Left renal cortex interstitium (tissue), 4 donors: Measurements from ENCODE around the gene KLHL3. TPM values are rescaled to one million over a fixed set of nuclear protein-coding genes. Genes with fewer than 3 reads are reported as not detected.
"Not testable (repeated sequence)": the region's sequence is repeated elsewhere in the genome, so short reads cannot be mapped to it uniquely, and the experiment has no call there.

Source experiments
- DNase-seq, 4 donors: peaks; one replicate each; pipeline ENCODE4 v3.0.0-alpha.2; 2013; ENCODE audit warnings: low read depth in 4 of 4, low spot score in 2 of 4, missing footprints in 1 of 4
- polyA plus RNA-seq, 4 donors: library from polyadenylated mRNA; unstranded; fragments of 120-200 nt; gene quantifications; one replicate each; pipeline ENCODE4 v1.2.1, GENCODE V29; 2013; ENCODE audit not compliant: insufficient read length in 4 of 4

Gene KLHL3, protein sequence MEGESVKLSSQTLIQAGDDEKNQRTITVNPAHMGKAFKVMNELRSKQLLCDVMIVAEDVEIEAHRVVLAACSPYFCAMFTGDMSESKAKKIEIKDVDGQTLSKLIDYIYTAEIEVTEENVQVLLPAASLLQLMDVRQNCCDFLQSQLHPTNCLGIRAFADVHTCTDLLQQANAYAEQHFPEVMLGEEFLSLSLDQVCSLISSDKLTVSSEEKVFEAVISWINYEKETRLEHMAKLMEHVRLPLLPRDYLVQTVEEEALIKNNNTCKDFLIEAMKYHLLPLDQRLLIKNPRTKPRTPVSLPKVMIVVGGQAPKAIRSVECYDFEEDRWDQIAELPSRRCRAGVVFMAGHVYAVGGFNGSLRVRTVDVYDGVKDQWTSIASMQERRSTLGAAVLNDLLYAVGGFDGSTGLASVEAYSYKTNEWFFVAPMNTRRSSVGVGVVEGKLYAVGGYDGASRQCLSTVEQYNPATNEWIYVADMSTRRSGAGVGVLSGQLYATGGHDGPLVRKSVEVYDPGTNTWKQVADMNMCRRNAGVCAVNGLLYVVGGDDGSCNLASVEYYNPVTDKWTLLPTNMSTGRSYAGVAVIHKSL
- polyA plus RNA-seq: 10 to 100 TPM; 13.0 to 24.8 (median 19.8) TPM

DNA sequence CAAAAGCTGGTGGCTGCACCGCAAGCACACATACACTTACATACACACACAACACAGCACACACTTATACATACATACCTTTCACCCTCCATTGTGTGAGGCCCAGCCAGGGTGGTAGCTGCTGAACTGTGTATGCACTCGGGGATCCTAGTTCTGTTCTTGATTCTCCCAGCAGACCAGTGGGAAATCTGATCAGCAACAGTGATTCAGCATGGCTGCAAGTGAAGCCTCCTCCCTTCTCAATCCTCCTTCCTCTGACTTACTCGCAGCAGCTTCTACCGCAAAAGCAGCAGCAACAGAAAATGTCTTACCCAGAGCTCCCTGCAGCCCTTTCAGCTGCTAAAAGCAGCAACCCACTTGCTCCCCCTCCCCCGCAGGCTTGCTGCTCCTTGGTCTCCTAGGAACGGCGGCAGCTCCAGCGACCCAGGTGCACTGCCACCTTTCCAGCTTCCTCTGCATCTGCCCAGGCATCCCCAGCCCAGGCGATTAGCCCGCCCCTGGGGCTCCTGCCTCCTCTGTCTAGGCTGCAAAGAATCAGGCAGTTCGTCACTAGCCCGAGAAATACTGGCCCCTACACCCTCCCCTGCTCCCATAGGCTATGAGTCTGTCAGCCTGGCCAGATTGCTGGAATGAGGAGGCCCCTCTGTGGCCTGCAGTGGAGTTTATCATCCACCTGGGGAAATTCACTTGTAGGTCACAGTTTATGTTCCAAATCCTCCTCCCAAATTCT lies at the start of gene KLHL3:
Gene KLHL3, minus strand, starts transcription at position 535 of the 730 bp plus-strand sequence. Its CDS starts 443 bp downstream, at position 92.
- peak in 2 of 4 donors; percentile 32 to 55 for DNase-seq

DNA sequence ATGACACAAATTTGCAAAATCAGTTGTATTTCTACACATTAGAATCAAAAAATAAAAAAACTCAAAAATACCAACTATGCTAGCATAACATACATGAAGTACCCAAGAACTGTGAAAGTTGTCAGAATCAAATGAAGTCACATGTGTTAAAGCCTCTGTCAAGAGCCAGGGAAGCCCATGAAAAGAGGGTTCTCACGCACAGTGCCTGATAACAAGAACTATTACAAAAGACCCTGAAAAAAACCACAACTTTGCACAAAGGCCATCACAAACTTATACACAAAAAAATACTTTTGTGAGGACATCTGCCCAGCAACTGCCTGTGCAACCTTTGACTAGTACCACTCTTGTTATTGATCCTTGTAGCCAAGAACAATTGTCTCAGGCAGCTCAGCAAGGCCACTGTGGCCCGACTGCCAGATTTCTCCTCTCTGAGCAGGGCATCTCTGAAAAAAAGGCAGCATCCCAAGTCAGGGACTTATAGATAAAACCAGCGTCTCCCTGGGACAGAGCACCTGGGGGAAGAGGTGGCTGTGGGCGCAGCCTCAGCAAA lies 47.2 kb upstream of the KLHL3 start:
- no peak for DNase-seq

DNA sequence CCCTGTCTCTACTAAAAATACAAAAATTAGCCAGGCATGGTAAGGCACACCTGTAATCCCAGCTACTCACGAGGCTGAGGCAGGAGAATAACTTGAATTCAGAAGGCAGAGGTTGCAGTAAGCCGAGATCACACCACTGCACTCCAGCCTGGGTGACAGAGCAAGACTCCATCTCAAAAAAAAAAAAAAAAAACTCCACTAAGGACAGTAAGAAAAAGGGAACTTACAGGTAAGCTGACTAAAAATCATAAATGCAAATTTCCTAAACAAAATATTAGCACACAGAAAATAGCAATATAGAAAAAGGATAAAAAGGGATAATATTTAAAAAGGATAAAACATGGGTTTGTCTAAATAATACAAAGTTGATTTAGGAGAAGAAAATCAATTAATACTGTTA lies 46.2 kb upstream of the KLHL3 start:
- DNase-seq: no peak

DNA sequence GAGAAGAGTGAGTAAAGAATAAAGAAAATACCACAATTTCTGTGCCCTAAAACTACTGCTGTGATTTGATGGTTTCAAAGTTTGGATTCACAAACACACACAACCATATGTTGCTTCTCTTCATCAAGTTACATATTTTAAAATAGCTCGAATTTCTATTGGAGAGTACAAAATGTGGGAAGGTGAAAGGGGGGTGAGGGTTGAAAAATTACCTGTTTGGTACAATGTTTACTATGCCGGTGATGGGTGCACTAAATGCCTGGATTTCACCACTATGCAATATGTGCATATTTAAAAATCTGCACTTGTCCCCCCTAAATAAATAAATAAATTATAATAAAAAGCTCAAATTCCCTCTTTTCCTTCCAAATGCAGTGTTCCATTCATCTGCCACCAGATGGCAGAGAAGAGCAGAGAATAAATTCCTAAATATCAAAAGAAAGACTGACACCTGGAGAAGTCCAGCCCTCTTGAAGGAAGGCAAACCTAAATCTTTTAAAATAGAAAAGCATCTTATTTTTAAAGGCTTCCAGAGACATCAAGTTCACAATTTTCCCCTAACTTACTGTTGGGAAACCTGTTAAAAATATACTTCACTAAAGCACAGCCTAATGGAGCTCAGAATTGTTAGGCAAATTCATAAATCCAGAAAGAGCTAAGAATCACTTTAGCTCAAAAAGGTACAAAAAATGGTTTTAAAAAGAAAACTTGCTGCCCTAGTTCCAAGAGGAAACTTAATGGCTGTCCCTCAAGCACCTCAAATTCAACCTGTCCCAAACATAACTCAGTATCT lies 43.1 kb upstream of the KLHL3 start:
- DNase-seq: peak in 1 of 4 donors; percentile 53

DNA sequence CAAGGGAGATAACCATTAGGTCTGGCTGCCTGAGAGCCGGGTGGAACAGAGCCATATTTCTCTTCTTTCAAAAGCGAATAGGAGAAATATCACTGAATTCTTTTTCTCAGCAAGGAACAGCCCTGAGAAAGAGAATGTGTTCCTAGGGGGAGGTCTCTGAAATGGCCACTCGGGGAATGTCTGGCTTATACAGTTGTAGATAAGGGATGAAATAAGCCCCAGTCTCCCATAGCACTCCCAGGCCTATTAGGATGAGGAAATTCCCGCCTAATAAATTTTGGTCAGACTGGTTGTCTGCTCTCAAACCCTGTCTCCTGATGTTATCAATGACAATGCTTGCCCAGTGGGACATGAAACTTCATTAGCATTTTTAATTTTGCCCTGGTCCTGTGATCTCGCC lies 32.0 kb upstream of the KLHL3 start:
- not testable (repeated sequence) for DNase-seq

DNA sequence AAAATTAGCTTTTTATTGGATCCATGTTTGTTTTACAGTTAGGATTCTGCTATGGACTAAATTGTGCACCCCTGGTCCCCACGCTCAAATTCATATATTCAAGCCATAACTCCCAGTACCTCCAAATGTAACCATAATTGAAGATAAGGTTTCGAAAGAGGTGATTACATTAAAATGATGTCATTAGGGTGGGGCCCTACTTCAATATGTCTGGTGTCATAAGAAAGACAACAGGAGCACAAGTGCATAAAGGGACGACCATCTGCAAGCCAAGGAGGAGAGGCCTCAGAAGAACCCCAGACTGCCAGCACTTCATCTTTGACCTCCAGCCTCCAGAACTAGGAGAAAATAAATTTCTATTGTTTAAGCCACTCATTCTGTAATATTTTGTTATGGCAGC lies 25.7 kb upstream of the KLHL3 start:
- DNase-seq: no peak

DNA sequence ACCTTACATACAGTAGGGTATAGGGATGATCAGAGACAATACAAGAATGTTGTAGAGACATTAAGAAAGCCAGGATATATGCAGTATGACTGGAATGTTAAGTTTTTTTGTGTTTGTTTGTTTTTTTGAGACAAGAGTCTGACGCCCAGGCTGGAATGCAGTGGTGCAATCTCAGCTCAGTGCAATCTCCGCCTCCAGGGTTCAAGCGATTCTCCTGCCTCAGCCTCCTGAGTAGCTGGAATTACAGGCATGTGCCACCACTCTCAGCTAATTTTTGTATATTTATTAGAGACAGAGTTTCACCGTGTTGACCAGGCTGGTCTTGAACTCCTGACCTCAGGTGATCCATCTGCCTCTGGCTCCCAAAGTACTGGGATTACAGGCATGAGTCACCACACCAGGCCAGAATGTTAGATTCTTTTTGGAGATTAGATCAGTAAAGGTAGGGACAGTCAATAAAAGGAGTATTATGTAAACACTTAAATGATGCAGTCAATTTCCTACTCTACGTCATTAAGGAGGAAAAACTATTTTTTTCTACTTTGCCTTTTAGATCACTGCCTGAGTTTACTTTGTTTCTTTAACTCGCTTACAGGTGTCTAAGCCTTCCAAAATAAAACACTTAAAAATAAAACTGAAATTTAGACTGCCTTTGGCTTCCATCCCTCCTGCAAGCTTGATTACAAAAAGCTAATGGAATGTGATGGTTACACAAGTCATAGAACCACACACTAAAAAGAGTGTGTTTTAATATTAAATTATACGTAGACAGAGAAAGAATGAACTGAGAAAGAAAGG lies 25.0 kb upstream of the KLHL3 start:
- DNase-seq: no peak

DNA sequence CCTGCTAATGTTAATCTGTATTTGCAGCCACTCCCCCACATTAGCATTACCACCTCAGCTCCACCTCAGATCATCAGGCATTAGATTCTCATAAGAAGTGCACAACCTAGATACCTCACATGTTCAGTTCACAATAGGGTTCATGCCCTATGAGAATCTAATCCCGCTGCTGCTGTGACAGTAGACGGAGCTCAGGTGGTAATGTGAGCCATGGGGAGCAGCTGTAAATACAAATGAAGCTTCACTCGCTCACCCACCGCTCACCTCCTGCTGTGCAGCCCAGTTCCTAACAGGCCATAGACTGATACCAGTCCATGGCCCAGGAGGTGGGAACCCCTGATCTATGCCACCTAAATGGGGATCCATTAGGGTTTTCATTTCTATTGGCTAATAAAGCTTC lies 24.4 kb upstream of the KLHL3 start:
- DNase-seq: no peak

DNA sequence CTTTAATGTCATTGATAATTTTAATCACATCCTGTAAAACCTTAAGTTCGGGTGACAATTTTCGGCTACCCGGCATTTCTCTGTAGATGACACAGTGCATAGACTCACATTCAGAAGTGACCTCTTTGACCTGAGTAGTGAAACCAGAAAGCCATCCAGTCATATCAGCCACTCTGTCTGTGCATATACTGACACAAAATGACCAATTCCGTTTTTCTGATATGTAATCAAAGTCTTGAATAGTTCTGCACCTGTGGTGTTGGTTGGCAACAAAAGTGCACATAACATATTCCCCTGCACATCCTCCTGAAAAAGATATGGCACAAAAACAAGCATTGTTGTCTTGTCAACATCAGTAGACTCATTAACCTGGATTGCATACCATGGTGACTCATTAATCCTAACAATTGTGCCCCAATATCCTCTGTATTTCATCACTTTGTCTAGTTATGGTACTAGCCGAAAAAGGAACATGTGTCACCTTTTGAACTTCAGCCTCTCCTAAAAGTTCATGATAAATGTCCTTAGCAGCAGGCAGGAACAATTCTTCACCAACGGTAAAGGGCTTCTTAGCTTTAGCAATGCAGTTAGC lies 22.9 kb upstream of the KLHL3 start:
- no peak for DNase-seq

DNA sequence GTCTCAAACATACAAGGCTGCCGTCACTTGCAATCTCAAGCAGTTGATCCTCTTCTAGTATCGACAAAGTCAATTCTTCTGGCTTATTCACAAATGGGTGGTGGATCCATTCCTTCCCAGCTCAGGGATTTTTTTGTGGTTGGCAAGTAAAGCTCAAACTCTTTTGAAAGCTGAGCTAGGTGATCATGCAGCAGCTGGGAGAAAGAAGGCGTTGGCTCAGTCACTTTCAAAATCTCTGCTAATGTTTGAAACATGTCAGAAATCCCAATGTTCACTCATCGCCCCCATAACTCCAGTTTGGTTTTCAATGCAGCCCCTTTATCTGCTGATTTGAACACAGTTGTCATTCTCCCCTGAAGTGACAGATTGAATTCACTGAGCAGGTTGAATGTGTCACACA lies 22.2 kb upstream of the KLHL3 start:
- no peak for DNase-seq

DNA sequence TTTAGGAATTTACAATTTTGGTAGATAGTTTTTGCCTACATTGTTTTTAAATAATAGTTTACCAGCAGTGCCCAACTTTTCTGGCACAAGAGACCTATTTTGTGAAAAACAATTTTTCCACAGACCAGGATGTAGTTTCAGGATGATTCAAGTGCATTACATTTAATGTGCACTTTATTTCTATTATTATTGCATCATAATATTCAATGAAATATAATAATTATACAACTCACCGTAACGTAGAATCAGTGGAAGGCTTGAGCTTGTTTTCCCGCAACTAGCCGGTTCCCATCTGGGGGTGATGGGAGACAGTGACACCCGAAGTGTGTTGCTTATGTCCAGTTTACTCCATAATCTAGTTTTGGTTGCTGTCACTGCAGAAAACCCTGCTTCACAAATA lies 21.7 kb upstream of the KLHL3 start:
- DNase-seq: no peak

DNA sequence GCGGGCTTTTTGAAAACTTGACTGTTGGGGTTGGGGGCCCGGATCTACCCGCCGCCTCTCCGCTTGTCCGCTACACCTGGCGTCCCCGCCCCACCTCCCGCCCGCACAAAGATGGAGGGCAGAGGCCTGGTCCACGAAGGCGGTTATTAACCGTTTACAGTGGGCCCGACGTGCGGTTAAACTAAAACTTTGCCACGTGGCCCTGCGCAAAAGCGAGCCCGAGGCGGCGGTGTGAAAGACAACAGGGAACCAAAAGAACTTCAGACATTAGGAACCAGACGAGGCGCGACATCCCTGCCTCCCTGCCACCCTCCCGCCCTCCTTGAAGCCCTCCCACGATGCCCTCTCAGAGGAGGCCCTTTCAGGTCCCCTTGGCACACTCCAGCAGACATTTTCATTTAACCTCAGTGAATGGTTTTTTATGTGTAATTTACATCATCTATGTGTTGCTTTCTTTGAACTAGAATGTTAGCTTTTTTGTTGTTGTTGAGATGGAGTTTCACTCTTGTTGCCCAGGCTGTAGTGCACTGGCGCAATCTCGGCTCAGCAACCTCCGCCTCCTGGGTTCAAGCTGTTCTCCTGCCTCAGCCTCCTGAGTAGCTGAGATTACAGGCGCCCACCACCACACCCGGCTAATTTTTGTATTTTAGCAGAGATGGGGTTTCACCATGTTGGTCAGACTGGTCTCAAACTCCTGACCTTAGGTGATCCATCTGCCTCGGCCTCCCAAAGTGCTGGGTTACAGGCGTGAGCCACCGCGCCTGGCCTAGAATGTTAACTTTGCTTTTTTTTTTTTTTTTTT lies 19.3 kb upstream of the KLHL3 start:
- DNase-seq: no peak

DNA sequence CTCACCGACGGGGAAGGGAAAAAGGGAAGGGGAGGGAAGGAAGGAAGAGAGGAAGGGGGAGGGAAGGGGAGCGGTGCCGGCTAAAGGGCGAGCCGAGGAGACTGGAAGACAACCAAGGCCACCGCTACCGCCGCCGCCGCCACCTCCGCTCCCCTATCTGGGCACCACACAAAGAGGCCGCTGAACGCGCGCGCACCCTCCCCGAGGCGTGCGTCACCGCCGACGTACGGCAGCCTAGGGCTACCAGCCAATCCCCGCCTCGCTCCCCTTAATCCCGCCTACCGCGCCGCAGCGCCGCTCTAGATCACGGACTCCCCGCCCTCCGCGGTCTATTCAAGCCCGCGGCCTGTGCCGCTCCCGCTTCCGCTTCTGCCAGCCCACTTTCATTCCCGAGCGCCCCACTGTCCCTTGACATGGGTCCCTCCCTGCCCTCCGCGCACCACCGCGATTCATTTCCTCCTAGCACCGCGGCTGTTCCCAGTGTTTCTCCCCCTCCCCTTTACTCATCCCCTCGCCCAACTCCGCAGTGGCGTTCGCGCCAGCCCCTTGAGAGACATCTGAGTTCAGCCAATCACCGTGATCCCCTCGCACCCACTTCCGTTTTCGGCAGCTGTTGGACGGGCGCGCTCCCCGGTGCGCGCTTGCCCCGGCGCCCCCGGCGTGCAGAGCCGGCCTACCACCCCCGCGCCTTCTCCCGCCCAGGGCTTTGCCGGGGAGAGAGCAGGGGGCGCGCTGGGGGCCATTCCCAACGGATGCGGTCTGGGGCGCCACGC lies 18.5 kb upstream of the KLHL3 start, which contains the start of gene HNRNPA0:
Gene HNRNPA0, minus strand, starts transcription at position 176 of the 773 bp plus-strand sequence. CDS start 297 bp downstream, outside the sequence.
- DNase-seq: peak; percentile 96 to 99 (median 97)

DNA sequence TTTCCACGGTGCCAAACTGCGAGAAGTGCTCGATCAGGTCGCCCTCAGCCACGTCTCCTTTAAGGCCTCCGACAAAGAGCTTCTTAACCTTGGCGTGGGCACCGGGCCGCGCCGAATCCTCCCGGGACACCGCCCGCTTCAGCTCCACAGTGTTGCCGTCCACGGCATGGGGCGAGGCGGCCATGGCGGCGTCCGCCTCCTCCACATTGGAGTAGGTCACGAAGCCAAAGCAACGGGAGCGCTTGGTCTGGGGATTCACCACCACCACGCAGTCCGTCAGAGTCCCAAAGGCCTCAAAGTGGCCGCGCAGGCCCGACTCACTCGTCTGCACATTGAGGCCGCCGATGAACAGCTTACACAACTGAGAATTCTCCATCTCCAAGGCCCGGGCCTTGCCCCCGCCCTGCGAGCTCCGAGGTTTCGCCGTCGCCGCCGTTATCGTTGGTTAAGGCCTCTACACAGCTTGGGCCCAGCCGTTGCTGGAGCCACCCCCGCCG lies 17.9 kb upstream of the KLHL3 start:
- DNase-seq: peak in 3 of 4 donors; percentile 46 to 71 (median 55)

DNA sequence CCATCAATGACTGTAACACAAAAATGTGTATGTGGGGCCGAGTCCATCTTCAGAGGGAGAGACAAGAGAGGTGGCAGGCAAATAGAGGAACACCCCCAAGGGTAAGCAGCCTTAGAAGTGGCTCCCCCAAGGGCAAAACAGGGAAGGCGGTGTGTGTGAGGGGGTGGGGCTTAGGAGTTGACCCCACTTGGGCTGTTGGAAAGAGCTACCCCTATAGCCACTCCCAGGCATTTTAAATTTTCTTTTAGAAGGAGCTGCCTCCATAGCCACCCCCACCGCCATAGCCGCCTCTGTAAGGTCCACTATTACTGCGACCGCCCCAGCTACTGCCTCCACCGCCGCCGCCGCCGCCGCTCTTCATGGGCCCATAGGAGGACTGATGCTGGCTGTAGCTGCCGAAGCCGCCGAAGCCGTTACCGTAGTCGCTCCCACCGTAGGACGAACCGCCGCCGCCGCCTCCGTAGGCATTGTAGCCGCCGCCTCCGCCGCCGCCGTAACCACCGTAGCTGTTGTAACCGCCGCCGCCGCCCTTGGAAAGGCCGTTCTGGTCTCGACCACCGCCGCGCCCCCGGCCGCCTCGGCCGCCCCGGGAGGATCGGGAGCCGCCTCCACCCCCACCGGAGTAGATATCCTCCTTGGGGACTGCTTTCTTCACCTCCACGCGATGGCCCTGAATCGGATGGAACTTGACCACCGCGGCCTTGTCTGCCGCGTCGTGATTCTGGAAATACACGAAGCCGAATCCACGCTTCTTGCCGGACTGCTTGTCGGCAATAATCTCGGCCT lies 17.2 kb upstream of the KLHL3 start:
- DNase-seq: no peak

DNA sequence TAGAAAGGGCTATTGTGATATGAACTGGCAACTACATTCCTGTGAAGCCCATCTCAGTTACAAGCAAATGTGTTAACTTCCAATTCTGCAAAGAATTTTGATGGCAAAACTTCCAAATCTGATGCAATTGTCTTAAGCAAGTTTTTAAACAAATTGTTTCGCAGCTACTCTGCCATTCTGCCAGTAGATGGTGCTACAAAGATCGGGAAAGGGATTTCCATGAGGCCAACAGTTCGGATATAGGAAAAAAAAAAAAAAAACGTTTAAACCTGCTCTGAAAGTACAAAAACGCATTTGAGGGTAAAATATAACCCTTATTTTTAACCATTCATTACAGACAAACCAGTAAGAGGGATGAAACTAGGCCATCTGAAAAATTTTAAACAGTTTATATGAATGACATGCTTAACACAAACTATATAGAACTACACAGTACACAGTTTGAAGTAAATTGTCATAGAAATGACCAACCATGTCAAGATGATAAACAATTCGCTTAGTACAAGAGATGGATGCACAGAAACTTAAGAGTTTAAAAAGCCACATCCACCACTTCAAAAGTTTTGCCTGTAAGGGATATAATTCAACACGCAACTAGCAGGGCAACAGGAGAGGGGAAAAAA lies 16.1 kb upstream of the KLHL3 start:
- DNase-seq: peak in 2 of 4 donors; percentile 41 to 52
